GM23338 (cell line): ENCODE data around the gene FBXW7. TPM values are rescaled to one million over a fixed set of nuclear protein-coding genes. Genes with fewer than 3 reads are reported as not detected.

ENCODE experiments used
- ATAC-seq: fragments of 200-7000 bp; cut with Tn5 transposase; 3 replicates; pipeline ENCODE4 v1.9.1; 2020
- DNase-seq: peaks from one replicate; pipeline ENCODE4 v3.0.0-alpha.2; 2015; ENCODE audit warnings: low spot score
- H2AFZ ChIP-seq: fragments of 200-600 bp; sonication (generic); 2 replicates; pipeline ENCODE4 v1.8.0; 2016; ENCODE audit warnings: antibody characterized with exemption, mild to moderate bottlenecking, moderate library complexity
- H3F3A ChIP-seq: fragments of 200-600 bp; sonication (generic); replicated peaks from 2 replicates; pipeline ENCODE4 v1.8.0; 2017; ENCODE audit warnings: antibody characterized with exemption, mixed run types, low read depth
- H3K27ac ChIP-seq: fragments of 200-600 bp; sonication (generic); 2 replicates; pipeline ENCODE4 v1.6.1; 2016; ENCODE audit warnings: low read depth
- H3K27me3 ChIP-seq: fragments of 200-600 bp; sonication (generic); 2 replicates; pipeline ENCODE4 v1.8.0; 2016; ENCODE audit warnings: mild to moderate bottlenecking, mixed run types, moderate library complexity; ENCODE audit not compliant: insufficient read depth
- H3K36me3 ChIP-seq: fragments of 200-600 bp; sonication (generic); 2 replicates; pipeline ENCODE4 v1.8.0; 2016; ENCODE audit warnings: mild to moderate bottlenecking; ENCODE audit not compliant: insufficient read depth
- H3K4me1 ChIP-seq: fragments of 200-600 bp; sonication (generic); 2 replicates; pipeline ENCODE4 v1.8.0; 2016; ENCODE audit warnings: mild to moderate bottlenecking, moderate library complexity; ENCODE audit not compliant: insufficient read depth
- H3K4me2 ChIP-seq: fragments of 200-600 bp; sonication (generic); 2 replicates; pipeline ENCODE4 v1.7.1; 2017; ENCODE audit warnings: mixed run types
- H3K4me3 ChIP-seq: fragments of 200-600 bp; sonication (generic); 2 replicates; pipeline ENCODE4 v1.6.1; 2016; ENCODE audit warnings: mixed run types
- H3K79me2 ChIP-seq: fragments of 200-600 bp; sonication (generic); replicated peaks from 2 replicates; pipeline ENCODE4 v1.8.0; 2017; ENCODE audit warnings: mild to moderate bottlenecking; ENCODE audit not compliant: insufficient read depth
- H3K9me2 ChIP-seq: fragments of 200-600 bp; sonication (generic); 2 replicates; pipeline ENCODE4 v1.8.0; 2017; ENCODE audit not compliant: insufficient read depth
- H4K20me1 ChIP-seq: fragments of 200-600 bp; sonication (generic); replicated peaks from 2 replicates; pipeline ENCODE4 v1.8.0; 2017; ENCODE audit warnings: mild to moderate bottlenecking; ENCODE audit not compliant: insufficient read depth
- H3K27ac Mint-ChIP-seq: 2 replicates; pipeline ENCODE4 v1.8.0; 2020; ENCODE audit warnings: inconsistent platforms, mild to moderate bottlenecking, moderate library complexity, mixed read lengths
- H3K27me3 Mint-ChIP-seq: 3 replicates; pipeline ENCODE4 v1.8.0; 2022; ENCODE audit warnings: low read depth, mild to moderate bottlenecking, moderate library complexity, mixed read lengths, inconsistent platforms; ENCODE audit not compliant: insufficient read depth, poor library complexity
- H3K36me3 Mint-ChIP-seq: 3 replicates; pipeline ENCODE4 v1.8.0; 2021; ENCODE audit warnings: low read depth, mild to moderate bottlenecking, inconsistent platforms, moderate library complexity, mixed read lengths
- H3K4me1 Mint-ChIP-seq: 3 replicates; pipeline ENCODE4 v1.8.0; 2020; ENCODE audit warnings: mild to moderate bottlenecking, inconsistent platforms, mixed read lengths
- H3K4me3 Mint-ChIP-seq: 3 replicates; pipeline ENCODE4 v1.8.0; 2021; ENCODE audit warnings: moderate library complexity, mild to moderate bottlenecking, inconsistent platforms, mixed read lengths
- H3K9me3 Mint-ChIP-seq: 3 replicates; pipeline ENCODE4 v1.8.0; 2020; ENCODE audit warnings: moderate library complexity, mild to moderate bottlenecking, inconsistent platforms, mixed read lengths
- CREB1 ChIP-seq: fragments of 250-450 bp; sonication (Bioruptor Pico); IDR thresholded peaks from 2 replicates; pipeline ENCODE4 v1.5.0; 2020; ENCODE audit warnings: low read depth, mild to moderate bottlenecking, moderate library complexity
- CTCF ChIP-seq, 2 experiments: fragments of 200-600 bp in 1 of 2; sonication (generic) in 1 of 2; conservative IDR thresholded peaks; 2 replicates each; pipeline versions ENCODE4 v1.5.1 to v1.6.1; 2016 to 2017; ENCODE audit warnings: antibody characterized with exemption in 2 of 2, low read depth in 2 of 2, mild to moderate bottlenecking in 2 of 2, moderate library complexity in 1 of 2
- ETS1 ChIP-seq: IDR thresholded peaks from 2 replicates; pipeline ENCODE4 v1.6.1; 2016; ENCODE audit warnings: antibody characterized with exemption
- EZH2 ChIP-seq: fragments of 200-600 bp; sonication (generic); IDR thresholded peaks from one replicate; pipeline ENCODE4 v1.8.0; 2017; ENCODE audit warnings: antibody characterized with exemption, mild to moderate bottlenecking, low read depth; ENCODE audit not compliant: unreplicated experiment
- EZH2phosphoT487 ChIP-seq: fragments of 200-600 bp; sonication (generic); IDR thresholded peaks from one replicate; pipeline ENCODE4 v1.8.1; 2018; ENCODE audit warnings: antibody characterized with exemption; ENCODE audit not compliant: unreplicated experiment
- JUNB ChIP-seq: IDR thresholded peaks from one replicate; pipeline ENCODE4 v1.6.1; 2016; ENCODE audit warnings: antibody characterized with exemption; ENCODE audit not compliant: unreplicated experiment
- NANOG ChIP-seq: IDR thresholded peaks from 2 replicates; pipeline ENCODE4 v1.6.1; 2016; ENCODE audit warnings: antibody characterized with exemption, borderline replicate concordance
- REST ChIP-seq: IDR thresholded peaks from one replicate; pipeline ENCODE4 v1.6.1; 2018; ENCODE audit warnings: antibody characterized with exemption; ENCODE audit not compliant: unreplicated experiment
- STAT1 ChIP-seq: IDR thresholded peaks from one replicate; pipeline ENCODE4 v1.6.1; 2016; ENCODE audit warnings: antibody characterized with exemption; ENCODE audit not compliant: unreplicated experiment
- ZNF331 ChIP-seq: fragments of 250-450 bp; sonication (Bioruptor Pico); IDR thresholded peaks from 2 replicates; pipeline ENCODE4 v1.5.0; 2020; ENCODE audit warnings: low read depth, mild to moderate bottlenecking, moderate library complexity
- polyA plus RNA-seq: library from polyadenylated mRNA; unstranded; fragments of >200 nt; fragmentation: Nextera tagmentation; extraction: Ambion mirVana; gene quantifications from 2 replicates; pipeline ENCODE4 v1.2.1, GENCODE V29; 2016
- total RNA-seq: library from RNA; depleted of rRNA; stranded (reverse); fragments of >200 nt; shearing (Covaris generic); gene quantifications from 2 replicates; pipeline ENCODE4 v1.2.3, GENCODE V29; 2014

FBXW7 gene
- total and polyA plus RNA-seq, 2 experiments from 2014 or later = 25.8 to 34.7 TPM

- no peaks in the 10 kb centered on the region for H3K9me3 Mint-ChIP-seq
- Histone ChIP-seq H3K4me2 (no peak overlapping the region), H3K4me3 (no peak overlapping the region), H3K27me3 (no peaks in the 10 kb centered on the region), H3K9me2 (no peaks in the 10 kb centered on the region), H4K20me1 (no peaks in the 10 kb centered on the region), H3K36me3 (no peaks in the 10 kb centered on the region), H2AFZ (peak overlapping the region; percentile 25; the same call in 1 of the 2 replicates), H3F3A (no peaks in the 10 kb centered on the region), H3K79me2 (no peaks in the 10 kb centered on the region), H3K4me1 (no peaks in the 10 kb centered on the region), H3K27ac (no peak overlapping the region)
- ATAC-seq = no peak
- H3K27me3 Mint-ChIP-seq = no peaks in the 10 kb centered on the region
- H3K4me3 Mint-ChIP-seq = no peak overlapping the region
- DNase-seq = no peak
- H3K27ac Mint-ChIP-seq = no peak overlapping the region
- no peaks in the 10 kb centered on the region for H3K4me1 Mint-ChIP-seq
- no peaks in the 10 kb centered on the region for H3K36me3 Mint-ChIP-seq
- TF ChIP-seq STAT1 (no peak), EZH2 (no peak), CTCF (conservative IDR thresholded peaks at IDR 0.05; ENCODE audit: low read depth in 2 of 2) (no peak), ETS1 (no peak), EZH2phosphoT487 (no peak)
Measured at GRCh38 chr4:152565333-152565732, 29.4 kb upstream of the FBXW7 start.

- Histone ChIP-seq H3K27ac (no peak overlapping the region), H3K4me3 (no peak overlapping the region), H3F3A (no peaks in the 10 kb centered on the region), H3K4me1 (no peaks in the 10 kb centered on the region), H3K4me2 (no peak overlapping the region), H2AFZ (peak overlapping the region; percentile 43; the same call in 1 of the 2 replicates), H3K9me2 (no peaks in the 10 kb centered on the region), H3K79me2 (no peaks in the 10 kb centered on the region), H3K36me3 (no peaks in the 10 kb centered on the region), H4K20me1 (no peaks in the 10 kb centered on the region), H3K27me3 (no peaks in the 10 kb centered on the region)
- no peak overlapping the region for H3K27ac Mint-ChIP-seq
- H3K36me3 Mint-ChIP-seq = no peaks in the 10 kb centered on the region
- H3K27me3 Mint-ChIP-seq = no peaks in the 10 kb centered on the region
- no peaks in the 10 kb centered on the region for H3K4me1 Mint-ChIP-seq
- no peaks in the 10 kb centered on the region for H3K9me3 Mint-ChIP-seq
- no peak for DNase-seq
- H3K4me3 Mint-ChIP-seq = no peak overlapping the region
- ATAC-seq = no peak
- TF ChIP-seq NANOG (no peak), EZH2phosphoT487 (no peak), CTCF (conservative IDR thresholded peaks at IDR 0.05; ENCODE audit: low read depth in 2 of 2) (no peak), ZNF331 (no peak), JUNB (no peak), CREB1 (CRISPR knock-in tag) (no peak), REST (no peak)
Measured at GRCh38 chr4:152564336-152564735, 28.4 kb upstream of the FBXW7 start.
